GM10266 (cell line): ENCODE measurements around the gene PHF24.

ENCODE experiments used
- DNase-seq: peaks from one replicate; pipeline ENCODE4 v3.0.0; 2012; ENCODE audit errors: extremely low spot score
- CTCF ChIP-seq: IDR thresholded peaks from 2 replicates; pipeline ENCODE4 v1.5.1; 2012; ENCODE audit warnings: mild to moderate bottlenecking, low read depth; ENCODE audit not compliant: control insufficient read depth, insufficient read depth; ENCODE audit errors: missing control alignments

Gene PHF24

GRCh38 chr9:34971146-34971811 is 13.2 kb downstream of the PHF24 start:
- no peak for TF ChIP-seq CTCF
- DNase-seq: no peak

GRCh38 chr9:34974664-34975063 is 16.6 kb downstream of the PHF24 start:
- DNase-seq: no peak
- TF ChIP-seq CTCF: no peak

- no peak for TF ChIP-seq CTCF
- no peak for DNase-seq
These were observed 18.4 kb downstream of the PHF24 start for GRCh38 chr9:34976441-34976840.

GRCh38 chr9:34976992-34977391 is 18.9 kb downstream of the PHF24 start:
- DNase-seq: no peak
- no peak for TF ChIP-seq CTCF

- no peak for TF ChIP-seq CTCF
- no peak for DNase-seq
These were observed 22.2 kb downstream of the PHF24 start for GRCh38 chr9:34980181-34980761.

GRCh38 chr9:34982361-34982760 is 24.3 kb downstream of the PHF24 start:
- TF ChIP-seq CTCF: no peak
- DNase-seq: no peak

- no peak for DNase-seq
- TF ChIP-seq CTCF: no peak
These were observed 25.1 kb downstream of the PHF24 start for GRCh38 chr9:34983209-34983608.
